ENCODE results near the gene ATP8B4.
"Not testable (repeated sequence)": the region's sequence is repeated elsewhere in the genome, so short reads cannot be mapped to it uniquely, and the experiment has no call there.

ATP8B4 gene

GRCh38 chr15:50110285-50110684 lies 8.7 kb downstream of the ATP8B4 start:
- in situ Hi-C loops (cut with MboI; ENCODE audit: low sequenced_read_pairs): no loop called here

- in situ Hi-C loops (cut with MboI; ENCODE audit: low sequenced_read_pairs): no loop called here
Observed at GRCh38 chr15:50109076-50109987, 9.7 kb downstream of the ATP8B4 start.

GRCh38 chr15:50108461-50108860 lies 10.6 kb downstream of the ATP8B4 start:
- in situ Hi-C loops (cut with MboI; ENCODE audit: low sequenced_read_pairs): no loop called here

- in situ Hi-C loops (cut with MboI; ENCODE audit: low sequenced_read_pairs): no loop called here
Observed at GRCh38 chr15:50107591-50108408, 11.2 kb downstream of the ATP8B4 start.

- in situ Hi-C loops (cut with MboI; ENCODE audit: low sequenced_read_pairs): no loop called here
Observed at GRCh38 chr15:50107157-50107556, 11.9 kb downstream of the ATP8B4 start.

- in situ Hi-C loops (cut with MboI; ENCODE audit: low sequenced_read_pairs): no loop called here
Observed at GRCh38 chr15:50106457-50106856, 12.6 kb downstream of the ATP8B4 start.

GRCh38 chr15:50100486-50100885 lies 18.5 kb downstream of the ATP8B4 start:
- in situ Hi-C loops (cut with MboI; ENCODE audit: low sequenced_read_pairs): no loop called here

- in situ Hi-C loops (cut with MboI; ENCODE audit: low sequenced_read_pairs): loop anchor here (5.0 kb wide), 1 partner anchor 41 kb away; no protein-coding TSS in a partner anchor
Observed at GRCh38 chr15:50098545-50098944, 20.5 kb downstream of the ATP8B4 start.

GRCh38 chr15:50095938-50096821 lies 22.9 kb downstream of the ATP8B4 start:
- in situ Hi-C loops (cut with MboI; ENCODE audit: low sequenced_read_pairs): loop anchor here (5.0 kb wide), 1 partner anchor 39 kb away; no protein-coding TSS in a partner anchor

- in situ Hi-C loops (cut with MboI; ENCODE audit: low sequenced_read_pairs): not testable (repeated sequence)
Observed at GRCh38 chr15:50089386-50089785, 29.6 kb downstream of the ATP8B4 start.

GRCh38 chr15:50084932-50085331 lies 34.1 kb downstream of the ATP8B4 start:
- in situ Hi-C loops (cut with MboI; ENCODE audit: low sequenced_read_pairs): no loop called here

GRCh38 chr15:50083424-50084025 lies 35.5 kb downstream of the ATP8B4 start:
- in situ Hi-C loops (cut with MboI; ENCODE audit: low sequenced_read_pairs): no loop called here

- in situ Hi-C loops (cut with MboI; ENCODE audit: low sequenced_read_pairs): no loop called here
Observed at GRCh38 chr15:50082066-50082465, 37.0 kb downstream of the ATP8B4 start.

GRCh38 chr15:50077651-50078050 lies 41.4 kb downstream of the ATP8B4 start:
- in situ Hi-C loops (cut with MboI; ENCODE audit: low sequenced_read_pairs): no loop called here

GRCh38 chr15:50077176-50077575 lies 41.9 kb downstream of the ATP8B4 start:
- in situ Hi-C loops (cut with MboI; ENCODE audit: low sequenced_read_pairs): no loop called here

- in situ Hi-C loops (cut with MboI; ENCODE audit: low sequenced_read_pairs): no loop called here
Observed at GRCh38 chr15:50075319-50075718, 43.7 kb downstream of the ATP8B4 start.

GRCh38 chr15:50071551-50072258 lies 47.3 kb downstream of the ATP8B4 start:
- in situ Hi-C loops (cut with MboI; ENCODE audit: low sequenced_read_pairs): no loop called here

GRCh38 chr15:50068016-50068415 lies 51.0 kb downstream of the ATP8B4 start:
- in situ Hi-C loops (cut with MboI; ENCODE audit: low sequenced_read_pairs): no loop called here

GRCh38 chr15:50067254-50067653 lies 51.8 kb downstream of the ATP8B4 start:
- in situ Hi-C loops (cut with MboI; ENCODE audit: low sequenced_read_pairs): no loop called here

- in situ Hi-C loops (cut with MboI; ENCODE audit: low sequenced_read_pairs): no loop called here
Observed at GRCh38 chr15:50066666-50067065, 52.4 kb downstream of the ATP8B4 start.

All from HL-60/S4 (cell line).